Measurements from ENCODE around the gene SLC6A3. TPM values are rescaled to one million over a fixed set of nuclear protein-coding genes. Genes with fewer than 3 reads are reported as not detected.

Gene SLC6A3
- total and polyA plus RNA-seq, 2 donors (not counting 1 experiment from before 2014, with no cell fraction given): 0.01 to 0.15 TPM

- Histone ChIP-seq H4K20me1 (ENCODE audit: control insufficient read depth, insufficient read depth, low read length, poor library complexity, severe bottlenecking) (peaks cover 38% of the 10 kb centered on the region), H3K27me3 (replicated peaks in 1 of 4; ENCODE audit: control extremely low read depth in 1 of 4, control insufficient read depth in 3 of 4, insufficient read depth in 4 of 4, low read length in 3 of 4) (no peaks in the 10 kb centered on the region), H3K9ac (ENCODE audit: low read length) (no peak overlapping the region), H3K4me3 (ENCODE audit: control extremely low read depth in 1 of 5, extremely low read depth in 1 of 5, insufficient read depth in 1 of 5, low read depth in 2 of 5, low read length in 4 of 5) (no peak overlapping the region), H3K79me2 (ENCODE audit: control insufficient read depth, insufficient read depth, low read length) (no peaks in the 10 kb centered on the region), H3K9me3 (ENCODE audit: control extremely low read depth in 1 of 3, control insufficient read depth in 2 of 3, insufficient read depth in 1 of 3, low read length in 2 of 3) (peaks cover 0 to 23% (median 0%) of the 10 kb centered on the region in 3 donors), H3K4me1 (ENCODE audit: control insufficient read depth in 2 of 2, insufficient read depth in 2 of 2, low read length in 2 of 2) (peaks cover 0 to 2% of the 10 kb centered on the region in 2 donors), H2AFZ (ENCODE audit: insufficient read depth, low read depth, low read length, poor library complexity, severe bottlenecking) (no peak overlapping the region), H3K27ac (ENCODE audit: low read length in 2 of 2) (no peak overlapping the region), H3K4me2 (replicated peaks; ENCODE audit: low read depth, low read length, poor library complexity, severe bottlenecking) (no peak overlapping the region), H3K36me3 (replicated peaks in 1 of 2; ENCODE audit: control extremely low read depth in 1 of 2, control insufficient read depth in 1 of 2, extremely low read depth in 1 of 2, insufficient read depth in 2 of 2, low read length in 1 of 2) (peaks cover 0 to 70% of the 10 kb centered on the region in 2 experiments)
- no peaks in the 10 kb centered on the region for H3K27me3 Mint-ChIP-seq
- no peak for DNase-seq
- POLR2A ChIA-PET: no interaction called here
- H3K27ac Mint-ChIP-seq: no peak overlapping the region
- H3K9me3 Mint-ChIP-seq (ENCODE audit: insufficient read depth): no peaks in the 10 kb centered on the region
- no peak overlapping the region for H3K4me3 Mint-ChIP-seq
- CTCF ChIA-PET: no interaction called here
- intact Hi-C loops (cut with micrococcal nuclease): no loop called here
- TF ChIP-seq CTCF (IDR thresholded peaks at IDR 0.05): no peak
- TF ChIP-seq EZH2 (IDR thresholded peaks at IDR 0.05; ENCODE audit: borderline replicate concordance, insufficient read depth, low read depth, low read length, poor library complexity, severe bottlenecking): no peak
- 98% methylated on average over 13 of the region's 14 CpGs for WGBS (ENCODE audit: insufficient coverage)
- no peaks in the 10 kb centered on the region for H3K4me1 Mint-ChIP-seq
- no peak for ATAC-seq (ENCODE audit: low read depth)
Measured at GRCh38 chr5:1464096-1464446, 18.8 kb upstream of the SLC6A3 start.

GRCh38 chr5:1463326-1464095, 18.3 kb upstream of the SLC6A3 start:
- H3K4me3 Mint-ChIP-seq: no peak overlapping the region
- TF ChIP-seq CTCF (IDR thresholded peaks at IDR 0.05): no peak
- no peak for TF ChIP-seq EZH2 (IDR thresholded peaks at IDR 0.05; ENCODE audit: borderline replicate concordance, insufficient read depth, low read depth, low read length, poor library complexity, severe bottlenecking)
- H3K36me3 ChIP-seq (replicated peaks in 1 of 2; ENCODE audit: control extremely low read depth in 1 of 2, control insufficient read depth in 1 of 2, extremely low read depth in 1 of 2, insufficient read depth in 2 of 2, low read length in 1 of 2): peaks cover 1 to 69% of the 10 kb centered on the region in 2 experiments
- H3K27ac ChIP-seq (ENCODE audit: low read length in 2 of 2): no peak overlapping the region
- 98% methylated on average over 38 of the region's 46 CpGs for WGBS (ENCODE audit: insufficient coverage)
- H3K79me2 ChIP-seq (ENCODE audit: control insufficient read depth, insufficient read depth, low read length): no peaks in the 10 kb centered on the region
- DNase-seq (no peak), ATAC-seq (ENCODE audit: low read depth) (no peak)
- peaks cover 33% of the 10 kb centered on the region for H4K20me1 ChIP-seq (ENCODE audit: control insufficient read depth, insufficient read depth, low read length, poor library complexity, severe bottlenecking)
- ChIA-PET POLR2A (no interaction called here), CTCF (no interaction called here)
- H3K4me1 Mint-ChIP-seq: no peaks in the 10 kb centered on the region
- no peaks in the 10 kb centered on the region for H3K27me3 Mint-ChIP-seq
- no peak overlapping the region for H3K4me2 ChIP-seq (replicated peaks; ENCODE audit: low read depth, low read length, poor library complexity, severe bottlenecking)
- no peak overlapping the region for H3K9ac ChIP-seq (ENCODE audit: low read length)
- no peak overlapping the region for H3K4me3 ChIP-seq (ENCODE audit: control extremely low read depth in 1 of 5, extremely low read depth in 1 of 5, insufficient read depth in 1 of 5, low read depth in 2 of 5, low read length in 4 of 5)
- intact Hi-C loops (cut with micrococcal nuclease): no loop called here
- H3K27ac Mint-ChIP-seq: no peak overlapping the region
- H3K9me3 Mint-ChIP-seq (ENCODE audit: insufficient read depth): no peaks in the 10 kb centered on the region
- no peaks in the 10 kb centered on the region for H3K4me1 ChIP-seq (ENCODE audit: control insufficient read depth in 2 of 2, insufficient read depth in 2 of 2, low read length in 2 of 2)
- no peaks in the 10 kb centered on the region for H3K27me3 ChIP-seq (replicated peaks in 1 of 4; ENCODE audit: control extremely low read depth in 1 of 4, control insufficient read depth in 3 of 4, insufficient read depth in 4 of 4, low read length in 3 of 4)
- peaks cover 0 to 23% (median 0%) of the 10 kb centered on the region in 3 donors for H3K9me3 ChIP-seq (ENCODE audit: control extremely low read depth in 1 of 3, control insufficient read depth in 2 of 3, insufficient read depth in 1 of 3, low read length in 2 of 3)
- H2AFZ ChIP-seq (ENCODE audit: insufficient read depth, low read depth, low read length, poor library complexity, severe bottlenecking): no peak overlapping the region

Measured in B cell (primary cell).